WTC11 (cell line): Measurements from ENCODE around the gene NCBP1.

Experiments
- ARID4B ChIP-seq: sonication (generic); formaldehyde crosslinking; IDR thresholded peaks from 2 replicates; pipeline ENCODE4 v1.8.0; 2023; ENCODE audit warnings: missing genetic modification reagents, mild to moderate bottlenecking, borderline replicate concordance
- ATF3 ChIP-seq: sonication (generic); formaldehyde crosslinking; conservative IDR thresholded peaks from 2 replicates; pipeline ENCODE4 v1.8.1; 2022; ENCODE audit warnings: mild to moderate bottlenecking, missing genetic modification reagents
- CREM ChIP-seq: sonication (generic); formaldehyde crosslinking; IDR thresholded peaks from 2 replicates; pipeline ENCODE4 v1.8.1; 2022; ENCODE audit warnings: mild to moderate bottlenecking, missing genetic modification reagents, moderate library complexity
- CTCF ChIP-seq: fragments of 200-600 bp; IDR thresholded peaks from 2 replicates; pipeline ENCODE4 v1.8.0; 2022; ENCODE audit warnings: antibody characterized with exemption
- HMGA2 ChIP-seq: fragments of 250-450 bp; sonication (Bioruptor Pico); IDR thresholded peaks from 2 replicates; pipeline ENCODE4 v1.4.0; 2021; ENCODE audit warnings: mild to moderate bottlenecking, moderate library complexity
- OVOL2 ChIP-seq: fragments of 250-450 bp; sonication (Bioruptor Pico); IDR thresholded peaks from 2 replicates; pipeline ENCODE4 v1.9.0; 2021; ENCODE audit warnings: mild to moderate bottlenecking, borderline replicate concordance
- USF2 ChIP-seq: sonication (generic); formaldehyde crosslinking; IDR thresholded peaks from 2 replicates; pipeline ENCODE4 v1.8.1; 2023; ENCODE audit warnings: mild to moderate bottlenecking, missing genetic modification reagents, moderate library complexity
- ZNF232 ChIP-seq: sonication (generic); formaldehyde crosslinking; IDR thresholded peaks from 2 replicates; pipeline ENCODE4 v1.8.0; 2022; ENCODE audit warnings: mild to moderate bottlenecking, missing genetic modification reagents
- ZNF317 ChIP-seq: sonication (generic); formaldehyde crosslinking; IDR thresholded peaks from 2 replicates; pipeline ENCODE4 v1.8.1; 2023; ENCODE audit warnings: low read depth, mild to moderate bottlenecking, moderate library complexity, missing genetic modification reagents, borderline replicate concordance

- no peak for TF ChIP-seq CTCF
- TF ChIP-seq HMGA2 (CRISPR knock-in tag), result no peak
- no peak for TF ChIP-seq ARID4B (CRISPR knock-in tag)
- TF ChIP-seq ZNF317 (CRISPR knock-in tag), result no peak
- no peak for TF ChIP-seq ZNF232 (CRISPR knock-in tag)
- TF ChIP-seq ATF3 (CRISPR knock-in tag), result no peak
- TF ChIP-seq USF2 (CRISPR knock-in tag), result no peak
- TF ChIP-seq OVOL2 (CRISPR knock-in tag), result no peak
- TF ChIP-seq CREM (CRISPR knock-in tag), result no peak
Observed at GRCh38 chr9:97688654-97689053, 55.0 kb downstream of the NCBP1 start.
